Measurements from ENCODE around the gene GNAO1.

The GNAO1 gene

GRCh38 chr16:56400458-56400857, 209.2 kb downstream of the GNAO1 start:
- H3K27me3 ChIP-seq (ENCODE audit: control insufficient read depth, insufficient read depth, low read length), result no peaks in the 10 kb centered on the region
- no peak overlapping the region for H3K9ac ChIP-seq (ENCODE audit: low read length)
- no peak overlapping the region for H3K4me3 ChIP-seq (ENCODE audit: low read length)
- H3K9me3 ChIP-seq (ENCODE audit: control insufficient read depth, low read length), result no peaks in the 10 kb centered on the region
- peaks cover 6% of the 10 kb centered on the region for H3K36me3 ChIP-seq (ENCODE audit: control insufficient read depth, insufficient read depth, low read length)
- H3K4me1 ChIP-seq (ENCODE audit: control insufficient read depth, insufficient read depth, low read length), result no peaks in the 10 kb centered on the region

- H3K36me3 ChIP-seq (ENCODE audit: control insufficient read depth, insufficient read depth, low read length), result peaks cover 6% of the 10 kb centered on the region
- no peaks in the 10 kb centered on the region for H3K9me3 ChIP-seq (ENCODE audit: control insufficient read depth, low read length)
- H3K4me3 ChIP-seq (ENCODE audit: low read length), result no peak overlapping the region
- no peak overlapping the region for H3K9ac ChIP-seq (ENCODE audit: low read length)
- H3K27me3 ChIP-seq (ENCODE audit: control insufficient read depth, insufficient read depth, low read length), result no peaks in the 10 kb centered on the region
- H3K4me1 ChIP-seq (ENCODE audit: control insufficient read depth, insufficient read depth, low read length), result no peaks in the 10 kb centered on the region
Observed at GRCh38 chr16:56401482-56401881, 210.2 kb downstream of the GNAO1 start.

- no peak overlapping the region for H3K9ac ChIP-seq (ENCODE audit: low read length)
- peaks cover 21% of the 10 kb centered on the region for H3K4me1 ChIP-seq (ENCODE audit: control insufficient read depth, insufficient read depth, low read length)
- H3K4me3 ChIP-seq (ENCODE audit: low read length), result no peak overlapping the region
- no peaks in the 10 kb centered on the region for H3K27me3 ChIP-seq (ENCODE audit: control insufficient read depth, insufficient read depth, low read length)
- H3K9me3 ChIP-seq (ENCODE audit: control insufficient read depth, low read length), result no peaks in the 10 kb centered on the region
- peaks cover 6% of the 10 kb centered on the region for H3K36me3 ChIP-seq (ENCODE audit: control insufficient read depth, insufficient read depth, low read length)
Observed at GRCh38 chr16:56405977-56406672, 214.8 kb downstream of the GNAO1 start.
